ENCODE results near the gene CLDN6.

CLDN6 gene, protein sequence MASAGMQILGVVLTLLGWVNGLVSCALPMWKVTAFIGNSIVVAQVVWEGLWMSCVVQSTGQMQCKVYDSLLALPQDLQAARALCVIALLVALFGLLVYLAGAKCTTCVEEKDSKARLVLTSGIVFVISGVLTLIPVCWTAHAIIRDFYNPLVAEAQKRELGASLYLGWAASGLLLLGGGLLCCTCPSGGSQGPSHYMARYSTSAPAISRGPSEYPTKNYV

DNA sequence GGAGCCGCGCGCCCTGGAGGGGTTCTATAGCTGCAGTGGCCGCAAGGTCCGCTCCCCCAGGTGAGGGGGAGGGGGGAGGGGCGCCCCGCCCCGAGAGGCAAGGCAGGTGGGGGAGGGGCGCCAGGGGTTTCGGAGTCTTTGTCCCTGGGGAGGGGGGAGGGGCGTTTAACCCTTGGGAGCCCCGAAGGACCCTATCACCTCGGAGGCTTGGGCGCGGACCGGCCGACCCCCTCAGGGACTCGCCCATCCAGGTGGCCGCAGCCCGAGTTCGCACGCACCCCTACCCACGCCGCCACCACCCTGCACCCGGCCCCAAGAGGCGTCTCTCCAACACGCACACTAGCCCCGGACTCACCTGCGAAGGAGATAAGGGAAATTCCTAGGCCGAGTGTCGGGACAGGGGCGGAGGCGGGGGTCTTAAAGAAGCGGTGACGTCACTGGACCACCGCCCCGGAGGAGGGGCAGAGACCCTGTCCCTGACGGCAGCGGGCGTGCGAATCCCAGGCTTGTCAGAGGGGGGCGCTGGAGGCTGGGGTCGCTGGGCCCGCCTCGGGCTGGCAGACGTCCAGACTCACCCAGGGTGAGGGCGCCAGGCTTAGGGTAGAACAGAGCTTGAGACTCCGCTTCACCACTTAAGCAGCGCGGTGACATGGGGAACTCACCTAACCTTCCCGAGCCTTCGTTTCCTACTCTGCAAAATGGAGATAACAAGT is at the start of gene CLDN6:
Gene CLDN6 (minus strand): TSS at position 390 of the 713 bp plus-strand sequence. CDS start 2,162 bp downstream, outside the sequence.
- DNase-seq: peak; percentile 85

DNA sequence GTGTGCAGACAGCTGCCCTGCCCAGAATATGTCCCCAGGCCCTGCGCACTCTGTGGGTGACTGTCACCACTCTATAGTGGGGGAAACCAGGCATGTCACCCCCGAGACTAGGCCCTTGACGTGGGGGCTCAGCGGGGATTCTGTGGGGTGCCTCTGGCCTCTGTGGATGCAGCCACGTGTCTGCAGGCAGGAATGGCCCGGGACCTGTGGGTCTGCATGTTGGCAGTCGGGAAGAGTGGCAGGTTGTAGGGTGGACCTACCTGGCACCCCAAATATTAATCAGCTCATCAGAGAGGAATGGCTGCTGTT is 48.4 kb upstream of the CLDN6 start:
- peaks cover 28% of the 10 kb centered on the region for H3K4me1 Mint-ChIP-seq
- H3K27ac Mint-ChIP-seq: no peak overlapping the region
- TF ChIP-seq, protein P1, sequence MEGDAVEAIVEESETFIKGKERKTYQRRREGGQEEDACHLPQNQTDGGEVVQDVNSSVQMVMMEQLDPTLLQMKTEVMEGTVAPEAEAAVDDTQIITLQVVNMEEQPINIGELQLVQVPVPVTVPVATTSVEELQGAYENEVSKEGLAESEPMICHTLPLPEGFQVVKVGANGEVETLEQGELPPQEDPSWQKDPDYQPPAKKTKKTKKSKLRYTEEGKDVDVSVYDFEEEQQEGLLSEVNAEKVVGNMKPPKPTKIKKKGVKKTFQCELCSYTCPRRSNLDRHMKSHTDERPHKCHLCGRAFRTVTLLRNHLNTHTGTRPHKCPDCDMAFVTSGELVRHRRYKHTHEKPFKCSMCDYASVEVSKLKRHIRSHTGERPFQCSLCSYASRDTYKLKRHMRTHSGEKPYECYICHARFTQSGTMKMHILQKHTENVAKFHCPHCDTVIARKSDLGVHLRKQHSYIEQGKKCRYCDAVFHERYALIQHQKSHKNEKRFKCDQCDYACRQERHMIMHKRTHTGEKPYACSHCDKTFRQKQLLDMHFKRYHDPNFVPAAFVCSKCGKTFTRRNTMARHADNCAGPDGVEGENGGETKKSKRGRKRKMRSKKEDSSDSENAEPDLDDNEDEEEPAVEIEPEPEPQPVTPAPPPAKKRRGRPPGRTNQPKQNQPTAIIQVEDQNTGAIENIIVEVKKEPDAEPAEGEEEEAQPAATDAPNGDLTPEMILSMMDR (IDR thresholded peaks at IDR 0.05): no peak
- no peak for DNase-seq
- H3K9me3 Mint-ChIP-seq: no peaks in the 10 kb centered on the region
- no peak overlapping the region for H3K4me3 Mint-ChIP-seq
- H3K27me3 Mint-ChIP-seq (ENCODE audit: low read depth, poor library complexity): peaks cover 7% of the 10 kb centered on the region
- H3K36me3 Mint-ChIP-seq (ENCODE audit: low read depth): no peaks in the 10 kb centered on the region

More for the DNA sequence above, at the start of gene CLDN6:
- peaks cover 27% of the 10 kb centered on the region for H3K27me3 Mint-ChIP-seq (ENCODE audit: low read depth, poor library complexity)
- H3K4me3 Mint-ChIP-seq: peak within 1 kb of the TSS; percentile 86
- H3K36me3 Mint-ChIP-seq (ENCODE audit: low read depth): no peaks in the 10 kb centered on the region
- TF ChIP-seq, protein P1 (IDR thresholded peaks at IDR 0.05): peak; percentile 66
- peaks cover 47% of the 10 kb centered on the region for H3K4me1 Mint-ChIP-seq
- H3K27ac Mint-ChIP-seq: no peak within 1 kb of the TSS
- H3K9me3 Mint-ChIP-seq: no peaks in the 10 kb centered on the region

DNA sequence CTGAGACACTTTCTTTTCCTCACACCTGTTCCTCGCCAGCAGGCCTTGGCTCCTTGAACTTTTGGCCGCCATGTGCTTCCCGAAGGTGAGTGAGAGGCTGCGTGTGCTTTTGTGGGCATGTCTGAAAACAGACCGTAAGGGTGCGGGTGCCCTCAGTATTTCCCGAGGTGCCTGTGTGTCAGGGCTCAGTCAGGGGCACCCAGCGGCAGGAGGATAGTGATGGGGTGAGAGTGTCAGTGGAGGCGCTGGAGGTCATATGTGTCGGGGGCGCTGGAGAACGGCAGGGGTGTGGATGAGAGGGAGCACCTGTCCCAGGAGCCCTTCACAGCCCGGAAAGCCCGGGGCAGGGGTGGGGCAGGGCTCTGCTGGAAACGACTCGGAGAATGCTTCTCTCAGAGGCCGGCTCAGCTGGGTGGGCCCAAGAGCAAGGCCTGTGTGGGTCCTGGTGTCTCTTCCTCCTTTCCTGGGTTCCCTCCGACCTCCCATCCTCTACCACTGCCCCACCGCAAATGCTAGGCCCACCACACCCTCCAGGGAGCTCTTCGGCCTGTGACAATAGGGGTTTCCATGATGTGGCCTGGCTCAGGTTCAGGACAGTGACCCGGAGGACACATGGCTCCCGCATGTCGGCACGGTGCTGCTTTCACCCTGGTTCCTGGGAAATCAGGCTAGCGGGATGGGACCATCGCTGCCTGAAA is 47.9 kb upstream of the CLDN6 start:
- H3K9me3 Mint-ChIP-seq: no peaks in the 10 kb centered on the region
- peaks cover 24% of the 10 kb centered on the region for H3K4me1 Mint-ChIP-seq
- TF ChIP-seq, protein P1 (IDR thresholded peaks at IDR 0.05): no peak
- H3K4me3 Mint-ChIP-seq: no peak overlapping the region
- H3K27me3 Mint-ChIP-seq (ENCODE audit: low read depth, poor library complexity): peaks cover 9% of the 10 kb centered on the region
- H3K36me3 Mint-ChIP-seq (ENCODE audit: low read depth): no peaks in the 10 kb centered on the region
- H3K27ac Mint-ChIP-seq: no peak overlapping the region
- DNase-seq: no peak

DNA sequence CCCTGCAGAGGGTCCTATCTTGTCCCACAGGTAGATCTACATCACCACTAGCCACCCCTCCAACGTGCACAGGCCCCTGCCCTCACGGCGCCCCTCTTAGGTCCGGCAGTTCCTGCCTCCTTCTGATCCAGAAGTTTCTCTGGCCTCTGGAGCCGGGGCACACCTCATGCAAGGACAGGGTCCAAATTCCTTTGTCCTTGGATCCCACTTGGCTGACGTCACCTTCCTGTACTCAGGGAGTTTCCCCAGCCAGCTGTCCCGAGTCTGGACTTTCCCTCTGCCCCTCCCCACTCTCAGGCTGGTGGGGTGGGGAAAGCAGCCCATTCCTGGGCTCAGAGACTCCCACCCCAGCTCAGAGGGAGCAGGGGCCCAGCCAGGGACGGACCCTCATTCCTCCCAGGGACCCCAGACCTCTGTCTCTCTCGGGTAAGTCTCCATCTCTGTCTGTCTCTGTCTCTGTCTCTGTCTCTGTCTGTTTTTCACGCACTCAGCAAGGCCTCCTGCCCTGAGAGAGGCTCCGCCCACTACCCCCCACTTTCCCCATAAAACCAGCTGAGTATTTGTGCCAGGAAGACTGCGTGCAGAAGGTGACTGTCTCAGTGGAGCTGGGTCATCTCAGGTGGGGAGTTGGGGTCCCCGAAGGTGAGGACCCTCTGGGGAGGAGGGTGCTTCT is 47.2 kb upstream of the CLDN6 start, which contains the start of gene IL32:
Gene IL32 (plus strand): TSS at position 572 of the 673 bp plus-strand sequence. CDS start 172 bp downstream, outside the sequence.
- Mint-ChIP-seq H3K4me1 (peaks cover 27% of the 10 kb centered on the region), H3K4me3 (no peak within 1 kb of the TSS), H3K9me3 (no peaks in the 10 kb centered on the region), H3K36me3 (ENCODE audit: low read depth) (no peaks in the 10 kb centered on the region), H3K27ac (peak within 1 kb of the TSS; percentile 14), H3K27me3 (ENCODE audit: low read depth, poor library complexity) (peaks cover 14% of the 10 kb centered on the region)
- DNase-seq: no peak
- TF ChIP-seq, protein P1 (IDR thresholded peaks at IDR 0.05): no peak

DNA sequence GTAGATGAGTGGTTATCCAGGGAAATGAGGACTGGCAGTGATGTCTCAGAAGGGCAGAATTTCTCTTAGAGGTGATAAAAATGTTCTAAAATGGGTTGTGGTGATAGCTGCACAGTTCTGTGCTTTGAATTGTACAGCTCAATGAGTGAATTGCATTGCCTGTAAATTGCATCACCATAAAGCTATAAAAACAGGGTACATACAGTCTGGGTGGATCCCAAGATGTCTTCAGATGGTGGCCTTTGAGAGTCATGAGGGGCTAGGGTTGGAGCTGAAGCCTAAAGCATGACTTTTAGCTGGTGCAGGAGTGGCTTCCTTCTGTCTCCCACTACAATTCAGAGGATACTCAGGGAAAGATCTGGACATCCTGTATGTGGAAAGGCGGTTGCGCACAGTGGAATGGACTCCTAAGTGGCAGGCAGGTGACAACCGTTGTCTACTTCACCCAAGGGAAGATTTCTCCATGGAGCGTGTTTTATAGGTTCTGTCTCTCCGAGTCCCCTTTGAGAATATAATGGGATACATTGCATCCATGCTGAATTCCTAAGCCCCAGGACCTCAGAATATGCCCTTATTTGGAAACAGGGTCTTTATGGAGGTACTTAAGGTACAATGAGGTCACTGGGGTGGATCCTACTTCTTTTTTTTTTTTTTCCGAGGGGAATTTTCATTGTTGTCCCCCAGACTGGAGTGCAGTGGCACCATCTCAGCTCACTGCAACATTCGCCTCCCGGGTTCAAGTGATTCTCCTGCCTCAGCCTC is 45.8 kb upstream of the CLDN6 start:
- no peaks in the 10 kb centered on the region for H3K9me3 Mint-ChIP-seq
- no peak overlapping the region for H3K4me3 Mint-ChIP-seq
- TF ChIP-seq, protein P1 (IDR thresholded peaks at IDR 0.05): no peak
- H3K4me1 Mint-ChIP-seq: peaks cover 25% of the 10 kb centered on the region
- H3K27me3 Mint-ChIP-seq (ENCODE audit: low read depth, poor library complexity): peaks cover 15% of the 10 kb centered on the region
- no peak overlapping the region for H3K27ac Mint-ChIP-seq
- no peaks in the 10 kb centered on the region for H3K36me3 Mint-ChIP-seq (ENCODE audit: low read depth)
- no peak for DNase-seq
